HepG2 (cell line): Measurements from ENCODE around the gene DYNC2LI1. TPM values are rescaled to one million over a fixed set of nuclear protein-coding genes. Genes with fewer than 3 reads are reported as not detected.

Experiments used
- ATAC-seq: fragments of 200-7000 bp; cut with Tn5 transposase; 3 replicates; pipeline ENCODE4 v1.9.1; 2020; ENCODE audit warnings: mild to moderate bottlenecking, moderate library complexity
- BruUV-seq: library from RNA; stranded (reverse); fragments of 400-500 nt; replicated peaks from 2 replicates; lab custom pipeline; 2021; lab: Mats Ljungman, UMichigan
- CTCF ChIA-PET: fragments of 300-600 bp; formaldehyde crosslinking; extraction: SDS; loops from one replicate; lab custom pipeline; 2021; ENCODE audit warnings: low total read pairs, inconsistent platforms, low intra/inter-chr PET ratio; lab: Yijun Ruan, JAX
- POLR2A ChIA-PET: fragments of 350-600 bp; sonication (Branson Sonifier 250); formaldehyde crosslinking; loops from one replicate; lab custom pipeline; 2020; ENCODE audit warnings: antibody characterized with exemption, inconsistent platforms; lab: Yijun Ruan, JAX
- DNase-seq: peaks from one replicate; pipeline ENCODE4 v3.0.0-alpha.2; 2015; ENCODE audit warnings: low spot score
- FAIRE-seq: peaks from 3 replicates; lab custom pipeline; 2011; peaks lifted over from hg19 to GRCh38; lab: Jason Lieb, UNC
- H2AFZ ChIP-seq: one replicate; pipeline ENCODE4 v1.6.1; 2011; ENCODE audit warnings: low read length, inconsistent platforms
- H3K27ac ChIP-seq: fragments of 300-600 bp; 3 replicates; pipeline ENCODE4 v1.8.0; 2011; ENCODE audit warnings: mixed run types, mild to moderate bottlenecking, mixed read lengths, low read length, inconsistent platforms; ENCODE audit not compliant: insufficient read depth; ENCODE audit errors: extremely low read length
- H3K27me3 ChIP-seq, 2 experiments: fragments of 200-600 bp in 1 of 2; 2 replicates in 1 of 2; 3 replicates in 1 of 2; pipeline versions ENCODE4 v1.6.0 to v1.8.0; 2011; ENCODE audit warnings: low read length in 2 of 2, mild to moderate bottlenecking in 2 of 2, moderate library complexity in 2 of 2, inconsistent platforms in 1 of 2; ENCODE audit not compliant: insufficient read depth in 2 of 2, control insufficient read depth in 1 of 2
- H3K36me3 ChIP-seq, 2 experiments: fragments of 200-600 bp in 1 of 2; replicated peaks in 1 of 2; 2 replicates in 1 of 2; 3 replicates in 1 of 2; pipeline versions ENCODE4 v1.5.1 to v1.8.0; 2011; ENCODE audit warnings: low read length in 2 of 2, inconsistent platforms in 1 of 2; ENCODE audit not compliant: insufficient read depth in 2 of 2, control insufficient read depth in 1 of 2
- H3K4me1 ChIP-seq: 2 replicates; pipeline ENCODE4 v1.5.1; 2012; ENCODE audit warnings: low read length, inconsistent platforms; ENCODE audit not compliant: insufficient read depth
- H3K4me2 ChIP-seq: 2 replicates; pipeline ENCODE4 v1.6.0; 2011; ENCODE audit warnings: low read depth, low read length, inconsistent platforms
- H3K4me3 ChIP-seq, 3 experiments: fragments of 200-600 bp in 1 of 3; sonication (generic), shearing (Covaris generic) in 1 of 3; replicated peaks in 1 of 3; 2 replicates each; pipeline ENCODE4 v1.5.1; 2011 to 2016; ENCODE audit warnings: low read length in 3 of 3, inconsistent platforms in 2 of 3, low read depth in 2 of 3, mild to moderate bottlenecking in 2 of 3, control low read depth in 1 of 3, mixed read lengths in 1 of 3; ENCODE audit not compliant: insufficient read depth in 1 of 3
- H3K79me2 ChIP-seq: one replicate; pipeline ENCODE4 v1.6.1; 2011; ENCODE audit warnings: low read length, inconsistent platforms; ENCODE audit not compliant: insufficient read depth
- H3K9ac ChIP-seq: 2 replicates; pipeline ENCODE4 v1.6.0; 2011; ENCODE audit warnings: mild to moderate bottlenecking, low read depth, low read length, inconsistent platforms; ENCODE audit not compliant: insufficient read depth
- H3K9me3 ChIP-seq: 2 replicates; pipeline ENCODE4 v1.5.1; 2012; ENCODE audit warnings: mild to moderate bottlenecking, low read length
- H4K20me1 ChIP-seq: 2 replicates; pipeline ENCODE4 v1.6.0; 2011; ENCODE audit warnings: inconsistent platforms, mild to moderate bottlenecking, low read length, moderate library complexity; ENCODE audit not compliant: insufficient read depth
- AHR ChIP-seq: IDR thresholded peaks from 2 replicates; pipeline ENCODE4 v1.6.1; 2018; ENCODE audit warnings: missing genetic modification reagents, missing compliant biosample characterization
- BRD4 ChIP-seq: sonication (generic); formaldehyde crosslinking; IDR thresholded peaks from 2 replicates; pipeline ENCODE4 v1.4.0; 2020; ENCODE audit warnings: missing genetic modification reagents
- HHEX ChIP-seq: IDR thresholded peaks from 2 replicates; pipeline ENCODE4 v1.6.1; 2016; ENCODE audit warnings: control low read depth
- KMT2B ChIP-seq: IDR thresholded peaks from 2 replicates; pipeline ENCODE4 v1.6.1; 2016; ENCODE audit warnings: missing genetic modification reagents, missing compliant biosample characterization
- MAFF ChIP-seq: IDR thresholded peaks from 2 replicates; pipeline ENCODE4 v1.6.1; 2011; ENCODE audit warnings: low read depth, low read length, improper control_type of control experiment
- MXD3 ChIP-seq: IDR thresholded peaks from 2 replicates; pipeline ENCODE4 v1.6.1; 2016; ENCODE audit warnings: mild to moderate bottlenecking, missing biosample characterization, missing genetic modification reagents
- RAD21 ChIP-seq: fragments of 450-650 bp; formaldehyde crosslinking; IDR thresholded peaks from 2 replicates; pipeline ENCODE4 v1.5.0; 2020; ENCODE audit warnings: mild to moderate bottlenecking
- RARA ChIP-seq: IDR thresholded peaks from 2 replicates; pipeline ENCODE4 v1.6.1; 2016; ENCODE audit warnings: missing genetic modification reagents, missing compliant biosample characterization
- SATB2 ChIP-seq: sonication (generic); formaldehyde crosslinking; IDR thresholded peaks from 2 replicates; pipeline ENCODE4 v1.5.0; 2020; ENCODE audit warnings: missing genetic modification reagents
- ZBTB25 ChIP-seq: IDR thresholded peaks from 2 replicates; pipeline ENCODE4 v1.6.1; 2018; ENCODE audit warnings: missing genetic modification reagents
- ZBTB44 ChIP-seq: sonication (generic); formaldehyde crosslinking; IDR thresholded peaks from 2 replicates; pipeline ENCODE4 v1.4.0; 2020; ENCODE audit warnings: missing genetic modification reagents
- ZFP91 ChIP-seq: sonication (generic); formaldehyde crosslinking; IDR thresholded peaks from 2 replicates; pipeline ENCODE4 v1.9.0; 2022; ENCODE audit warnings: missing genetic modification reagents, mild to moderate bottlenecking, borderline replicate concordance
- ZNF33B ChIP-seq: sonication (generic); formaldehyde crosslinking; IDR thresholded peaks from 2 replicates; pipeline ENCODE4 v1.5.1; 2020; ENCODE audit warnings: mild to moderate bottlenecking, missing genetic modification reagents
- ZNF430 ChIP-seq: sonication (generic); formaldehyde crosslinking; IDR thresholded peaks from 2 replicates; pipeline ENCODE4 v1.9.0; 2021; ENCODE audit warnings: mild to moderate bottlenecking, missing genetic modification reagents
- WGBS: methylation state at CpG from one replicate; pipeline ENCODE4 v1.1.6; 2017; ENCODE audit warnings: low lambda C conversion rate; 5-methylcytosine and 5-hydroxymethylcytosine counted together
- in situ Hi-C: cut with HindIII; loops from 2 replicates; pipeline ENCODE4 v1.10.0; 2017; ENCODE audit warnings: low pct_unique_long_range_greater_than_20kb; ENCODE audit not compliant: extremely low pct_ligation_motif_present
- intact Hi-C: fragments of 100-400 bp; cut with micrococcal nuclease; formaldehyde crosslinking; loops from one replicate; pipeline ENCODE4 v1.10.0; 2022; ENCODE audit not compliant: unreplicated experiment
- polyA plus RNA-seq, 8 experiments: library from polyadenylated mRNA; depleted of rRNA in 3 of 8; stranded (reverse) in 7 of 8; unstranded in 1 of 8; fragments of >200 nt; fragmentation: Illumina TruSeq in 4 of 8; extraction: Trizol in 4 of 8; gene quantifications; 2 replicates each; pipeline versions ENCODE4 v1.2.1 to v1.2.3, GENCODE V29; 2011 to 2016; ENCODE audit warnings: low read depth in 4 of 8, missing spikeins in 1 of 8, mixed read lengths in 1 of 8; ENCODE audit not compliant: insufficient read depth in 1 of 8
- total RNA-seq, 5 experiments: library from RNA; depleted of rRNA; stranded (reverse); fragments of >200 nt; fragmentation: Illumina TruSeq; extraction: Trizol; gene quantifications; 2 replicates each; pipeline ENCODE4 v1.2.3, GENCODE V29; 2016; ENCODE audit warnings: low read depth in 1 of 5

The DYNC2LI1 gene
- total and polyA plus RNA-seq, 2 of the 13 experiments (the other 11 are each of a cell fraction or from before 2014, with no cell fraction given), result 16.9 to 23.2 TPM

- peaks cover 36% of the 10 kb centered on the region for H3K4me1 ChIP-seq
- ATAC-seq, result no peak
- no peak for FAIRE-seq
- H3K9me3 ChIP-seq, result no peaks in the 10 kb centered on the region
- CTCF ChIA-PET, result no interaction called here
- H3K27me3 ChIP-seq, result no peaks in the 10 kb centered on the region
- H3K4me3 ChIP-seq, result no peak overlapping the region
- TF ChIP-seq SATB2 (CRISPR knock-in tag) (no peak), KMT2B (CRISPR knock-in tag) (no peak), AHR (CRISPR knock-in tag) (no peak), MAFF (no peak), ZFP91 (CRISPR knock-in tag) (no peak), ZNF430 (no peak; the same call in 1 of the 2 replicates), ZBTB25 (CRISPR knock-in tag) (no peak), BRD4 (CRISPR knock-in tag) (no peak), MXD3 (no peak), ZBTB44 (no peak), HHEX (CRISPR knock-in tag) (no peak), RARA (no peak), RAD21 (CRISPR knock-in tag) (no peak), ZNF33B (CRISPR knock-in tag) (no peak)
- H3K79me2 ChIP-seq, result no peaks in the 10 kb centered on the region
- WGBS, result 95% methylated on average over 5 of the region's 5 CpGs
- H3K9ac ChIP-seq, result no peak overlapping the region
- no peaks in the 10 kb centered on the region for H4K20me1 ChIP-seq
- POLR2A ChIA-PET, result interaction anchor here (0.9 to 1.7 kb wide), 6 partner anchors 10 to 951 kb away, joined by 3 to 9 read pairs (median 4); partner anchors contain the start of genes DYNC2LI1, HAAO, PLEKHH2 and THADA
- no peak for DNase-seq
- no peak overlapping the region for H2AFZ ChIP-seq
- no TSS peak for BruUV-seq
- in situ Hi-C loops, result no loop called here
- peak overlapping the region; percentile 47 for H3K27ac ChIP-seq
- no peak overlapping the region for H3K4me2 ChIP-seq
- H3K36me3 ChIP-seq, result no peaks in the 10 kb centered on the region
- intact Hi-C loops, result loop anchor here (1.0 kb wide), 1 partner anchor 131 kb away; no protein-coding TSS in a partner anchor
Measured at GRCh38 chr2:43743706-43744105, 30.1 kb upstream of the DYNC2LI1 start.
